Measurements from ENCODE around the gene LPP. TPM values are rescaled to one million over a fixed set of nuclear protein-coding genes. Genes with fewer than 3 reads are reported as not detected.

Gene LPP
- total RNA-seq, 1 experiment from 2014 or later = 54.0 TPM

GRCh38 chr3:188507244-188507720 is 353.3 kb downstream of the LPP start (continued):
- TF ChIP-seq CTCF (IDR thresholded peaks at IDR 0.05 in 2 of 3, conservative IDR thresholded peaks at IDR 0.05 in 1 of 3; ENCODE audit: borderline replicate concordance in 1 of 3, insufficient read depth in 1 of 3, low read depth in 2 of 3, low read length in 2 of 3) (no peak), ZFX (IDR thresholded peaks at IDR 0.05) (no peak), EZH2phosphoT487 (IDR thresholded peaks at IDR 0.05; ENCODE audit: borderline replicate concordance) (no peak)

GRCh38 chr3:188508454-188508853 is 354.5 kb downstream of the LPP start:
- Histone ChIP-seq H2AFZ (ENCODE audit: low read depth, low read length, poor library complexity, severe bottlenecking) (no peak overlapping the region), H3K9me2 (ENCODE audit: insufficient read depth) (no peaks in the 10 kb centered on the region), H3K9ac (ENCODE audit: low read length) (no peak overlapping the region), H3K9me3 (ENCODE audit: control insufficient read depth in 1 of 2, insufficient read depth in 1 of 2, low read depth in 1 of 2, low read length in 2 of 2) (peaks cover 0 to 4% of the 10 kb centered on the region in 2 experiments; a peak in 1 of 4 replicates), H3K36me3 (ENCODE audit: control insufficient read depth in 1 of 2, insufficient read depth in 2 of 2, low read length in 2 of 2) (no peaks in the 10 kb centered on the region), H3K4me1 (ENCODE audit: control insufficient read depth in 1 of 2, insufficient read depth in 2 of 2, low read length in 2 of 2) (no peaks in the 10 kb centered on the region), H3K4me2 (ENCODE audit: low read length) (no peak overlapping the region), H3K4me3 (replicated peaks in 1 of 2; ENCODE audit: low read depth in 1 of 2, low read length in 2 of 2) (no peak overlapping the region), H4K20me1 (ENCODE audit: insufficient read depth) (no peaks in the 10 kb centered on the region), H3K27ac (ENCODE audit: low read depth, low read length) (no peak overlapping the region), H3K27me3 (ENCODE audit: insufficient read depth, low read length) (no peaks in the 10 kb centered on the region), H3K79me2 (ENCODE audit: insufficient read depth, low read length) (no peaks in the 10 kb centered on the region)
- BruUV-seq (replicated peaks) = no TSS peak
- intact Hi-C loops (cut with micrococcal nuclease) = no loop called here
- ChIA-PET CTCF (no interaction called here), RAD21 (ENCODE audit: low non-redundant PET in 1 of 2, low total read pairs in 2 of 2, uncharacterized antibody in 2 of 2, unreplicated experiment in 2 of 2) (no interaction called here), POLR2A (no interaction called here)
- no peak for DNase-seq (ENCODE audit: low read depth, low spot score)
- no peak for ATAC-seq
- TF ChIP-seq ZFX (IDR thresholded peaks at IDR 0.05) = no peak
- TF ChIP-seq EZH2phosphoT487 (IDR thresholded peaks at IDR 0.05; ENCODE audit: borderline replicate concordance) = no peak
- TF ChIP-seq TCF7L2 (IDR thresholded peaks at IDR 0.05; ENCODE audit: borderline replicate concordance, extremely low read depth, insufficient read depth, insufficient read length) = no peak
- TF ChIP-seq SRF (IDR thresholded peaks at IDR 0.05; ENCODE audit: low read depth) = no peak
- no peak for TF ChIP-seq POLR2A (IDR thresholded peaks at IDR 0.05; ENCODE audit: borderline replicate concordance, extremely low read depth, insufficient read depth, insufficient read length)
- TF ChIP-seq, protein P1, sequence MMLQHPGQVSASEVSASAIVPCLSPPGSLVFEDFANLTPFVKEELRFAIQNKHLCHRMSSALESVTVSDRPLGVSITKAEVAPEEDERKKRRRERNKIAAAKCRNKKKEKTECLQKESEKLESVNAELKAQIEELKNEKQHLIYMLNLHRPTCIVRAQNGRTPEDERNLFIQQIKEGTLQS (IDR thresholded peaks at IDR 0.05) = no peak
- TF ChIP-seq, protein P2, sequence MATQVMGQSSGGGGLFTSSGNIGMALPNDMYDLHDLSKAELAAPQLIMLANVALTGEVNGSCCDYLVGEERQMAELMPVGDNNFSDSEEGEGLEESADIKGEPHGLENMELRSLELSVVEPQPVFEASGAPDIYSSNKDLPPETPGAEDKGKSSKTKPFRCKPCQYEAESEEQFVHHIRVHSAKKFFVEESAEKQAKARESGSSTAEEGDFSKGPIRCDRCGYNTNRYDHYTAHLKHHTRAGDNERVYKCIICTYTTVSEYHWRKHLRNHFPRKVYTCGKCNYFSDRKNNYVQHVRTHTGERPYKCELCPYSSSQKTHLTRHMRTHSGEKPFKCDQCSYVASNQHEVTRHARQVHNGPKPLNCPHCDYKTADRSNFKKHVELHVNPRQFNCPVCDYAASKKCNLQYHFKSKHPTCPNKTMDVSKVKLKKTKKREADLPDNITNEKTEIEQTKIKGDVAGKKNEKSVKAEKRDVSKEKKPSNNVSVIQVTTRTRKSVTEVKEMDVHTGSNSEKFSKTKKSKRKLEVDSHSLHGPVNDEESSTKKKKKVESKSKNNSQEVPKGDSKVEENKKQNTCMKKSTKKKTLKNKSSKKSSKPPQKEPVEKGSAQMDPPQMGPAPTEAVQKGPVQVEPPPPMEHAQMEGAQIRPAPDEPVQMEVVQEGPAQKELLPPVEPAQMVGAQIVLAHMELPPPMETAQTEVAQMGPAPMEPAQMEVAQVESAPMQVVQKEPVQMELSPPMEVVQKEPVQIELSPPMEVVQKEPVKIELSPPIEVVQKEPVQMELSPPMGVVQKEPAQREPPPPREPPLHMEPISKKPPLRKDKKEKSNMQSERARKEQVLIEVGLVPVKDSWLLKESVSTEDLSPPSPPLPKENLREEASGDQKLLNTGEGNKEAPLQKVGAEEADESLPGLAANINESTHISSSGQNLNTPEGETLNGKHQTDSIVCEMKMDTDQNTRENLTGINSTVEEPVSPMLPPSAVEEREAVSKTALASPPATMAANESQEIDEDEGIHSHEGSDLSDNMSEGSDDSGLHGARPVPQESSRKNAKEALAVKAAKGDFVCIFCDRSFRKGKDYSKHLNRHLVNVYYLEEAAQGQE (IDR thresholded peaks at IDR 0.05; ENCODE audit: low read depth) = no peak
- TF ChIP-seq RAD21 (IDR thresholded peaks at IDR 0.05; ENCODE audit: low read depth) = no peak
- TF ChIP-seq, protein P3, sequence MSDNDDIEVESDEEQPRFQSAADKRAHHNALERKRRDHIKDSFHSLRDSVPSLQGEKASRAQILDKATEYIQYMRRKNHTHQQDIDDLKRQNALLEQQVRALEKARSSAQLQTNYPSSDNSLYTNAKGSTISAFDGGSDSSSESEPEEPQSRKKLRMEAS (IDR thresholded peaks at IDR 0.05) = no peak
